MCF 10A (cell line): ENCODE data around the gene PERP. TPM values are rescaled to one million over a fixed set of nuclear protein-coding genes. Genes with fewer than 3 reads are reported as not detected.

Source experiments
- BruUV-seq: library from RNA; stranded (reverse); fragments of 400-500 nt; replicated peaks from 2 replicates; lab custom pipeline; 2021; lab: Mats Ljungman, UMichigan
- CTCF ChIA-PET: fragments of 300-600 bp; sonication (Branson Sonifier 250); formaldehyde crosslinking; extraction: SDS; loops from one replicate; lab custom pipeline; 2021; ENCODE audit warnings: antibody characterized with exemption, inconsistent platforms; lab: Yijun Ruan, JAX
- POLR2A ChIA-PET: fragments of 300-600, 350-650 bp; sonication (Branson Sonifier 250); formaldehyde crosslinking; extraction: SDS; loops from one replicate; lab custom pipeline; 2020; ENCODE audit warnings: antibody characterized with exemption, inconsistent platforms; lab: Yijun Ruan, JAX
- DNase-seq: peaks from one replicate; pipeline ENCODE4 v3.0.0-alpha.2; 2018; ENCODE audit not compliant: unreplicated experiment
- H3K27ac Mint-ChIP-seq: one replicate; pipeline ENCODE4 v1.8.0; 2022; ENCODE audit warnings: mild to moderate bottlenecking, low read depth, mixed read lengths; ENCODE audit not compliant: unreplicated experiment
- H3K27me3 Mint-ChIP-seq: one replicate; pipeline ENCODE4 v1.8.0; 2022; ENCODE audit warnings: mixed read lengths; ENCODE audit not compliant: insufficient read depth, unreplicated experiment
- H3K36me3 Mint-ChIP-seq: one replicate; pipeline ENCODE4 v1.8.0; 2022; ENCODE audit warnings: mild to moderate bottlenecking, moderate library complexity, mixed read lengths; ENCODE audit not compliant: insufficient read depth, unreplicated experiment
- H3K4me1 Mint-ChIP-seq: one replicate; pipeline ENCODE4 v1.8.0; 2022; ENCODE audit warnings: mixed read lengths; ENCODE audit not compliant: insufficient read depth, unreplicated experiment
- H3K4me3 Mint-ChIP-seq: one replicate; pipeline ENCODE4 v1.8.0; 2022; ENCODE audit warnings: mild to moderate bottlenecking, moderate library complexity, mixed read lengths; ENCODE audit not compliant: unreplicated experiment
- H3K9me3 Mint-ChIP-seq: one replicate; pipeline ENCODE4 v1.8.0; 2022; ENCODE audit warnings: mixed read lengths; ENCODE audit not compliant: unreplicated experiment
- intact Hi-C: fragments of 100-400 bp; cut with micrococcal nuclease; formaldehyde crosslinking; loops from 2 replicates; pipeline ENCODE4 v1.14.1; 2022
- total RNA-seq: library from RNA; stranded (reverse); gene quantifications from 2 replicates; pipeline ENCODE4 v1.2.3, GENCODE V29; 2022
- TF ChIP-seq, protein P1 (sequence below): fragments of 200-600 bp; IDR thresholded peaks from one replicate; pipeline ENCODE4 v1.8.0; 2022; ENCODE audit warnings: antibody characterized with exemption, mild to moderate bottlenecking; ENCODE audit not compliant: unreplicated experiment

PERP gene
- total RNA-seq, 1 experiment from 2014 or later = 120 TPM

DNA sequence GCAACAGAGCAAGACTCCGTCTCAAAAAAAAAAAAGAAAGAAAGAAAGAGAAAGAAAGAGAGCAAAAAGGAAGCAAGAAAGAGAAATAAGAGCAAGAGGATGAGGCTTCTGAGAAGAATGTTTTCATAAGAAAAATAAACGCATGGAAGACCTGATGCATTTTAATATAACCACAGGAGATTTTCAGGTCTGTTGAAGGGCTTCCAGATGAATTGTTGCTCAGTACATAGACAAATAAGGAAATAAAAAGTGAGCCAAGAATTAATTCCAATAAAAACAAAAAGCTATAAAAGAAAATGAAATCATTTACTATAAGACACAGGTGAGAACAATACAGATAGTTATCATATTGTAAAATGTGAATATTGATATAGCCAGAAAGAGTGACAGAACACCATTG is 43.5 kb downstream of the PERP start:
- no peaks in the 10 kb centered on the region for H3K27me3 Mint-ChIP-seq
- no peaks in the 10 kb centered on the region for H3K36me3 Mint-ChIP-seq
- ChIA-PET CTCF (no interaction called here), POLR2A (interaction anchor here (1.2 kb wide), 1 partner anchor 44 kb away, joined by 3 read pairs; no protein-coding TSS in a partner anchor)
- intact Hi-C loops = no loop called here
- H3K4me1 Mint-ChIP-seq = peaks cover 6% of the 10 kb centered on the region
- no peak overlapping the region for H3K4me3 Mint-ChIP-seq
- no TSS peak for BruUV-seq
- DNase-seq = no peak
- H3K9me3 Mint-ChIP-seq = no peaks in the 10 kb centered on the region
- TF ChIP-seq, protein P1, sequence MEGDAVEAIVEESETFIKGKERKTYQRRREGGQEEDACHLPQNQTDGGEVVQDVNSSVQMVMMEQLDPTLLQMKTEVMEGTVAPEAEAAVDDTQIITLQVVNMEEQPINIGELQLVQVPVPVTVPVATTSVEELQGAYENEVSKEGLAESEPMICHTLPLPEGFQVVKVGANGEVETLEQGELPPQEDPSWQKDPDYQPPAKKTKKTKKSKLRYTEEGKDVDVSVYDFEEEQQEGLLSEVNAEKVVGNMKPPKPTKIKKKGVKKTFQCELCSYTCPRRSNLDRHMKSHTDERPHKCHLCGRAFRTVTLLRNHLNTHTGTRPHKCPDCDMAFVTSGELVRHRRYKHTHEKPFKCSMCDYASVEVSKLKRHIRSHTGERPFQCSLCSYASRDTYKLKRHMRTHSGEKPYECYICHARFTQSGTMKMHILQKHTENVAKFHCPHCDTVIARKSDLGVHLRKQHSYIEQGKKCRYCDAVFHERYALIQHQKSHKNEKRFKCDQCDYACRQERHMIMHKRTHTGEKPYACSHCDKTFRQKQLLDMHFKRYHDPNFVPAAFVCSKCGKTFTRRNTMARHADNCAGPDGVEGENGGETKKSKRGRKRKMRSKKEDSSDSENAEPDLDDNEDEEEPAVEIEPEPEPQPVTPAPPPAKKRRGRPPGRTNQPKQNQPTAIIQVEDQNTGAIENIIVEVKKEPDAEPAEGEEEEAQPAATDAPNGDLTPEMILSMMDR = no peak
- no peak overlapping the region for H3K27ac Mint-ChIP-seq

DNA sequence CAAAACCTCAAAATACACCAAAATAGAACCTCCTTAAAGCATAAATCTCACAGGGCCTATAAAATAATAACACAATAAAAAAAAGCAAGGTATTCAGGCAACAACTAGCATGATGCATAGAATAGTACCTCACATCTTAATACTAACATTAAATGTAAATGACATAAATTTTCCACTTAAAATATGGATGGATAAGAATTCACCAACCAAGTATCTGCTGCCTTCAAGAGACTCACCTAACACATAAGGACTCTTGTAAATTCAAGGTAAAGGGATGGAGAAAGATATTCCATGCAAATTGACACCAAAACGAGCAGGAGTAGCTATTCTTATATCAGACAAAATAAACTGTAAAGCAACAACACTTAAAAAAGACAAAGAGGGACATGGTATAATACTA is 52.2 kb downstream of the PERP start:
- DNase-seq = no peak
- CTCF ChIA-PET = interaction anchor here (0.6 to 1.6 kb wide), 2 partner anchors 53 to 60 kb away, joined by 3 to 4 read pairs; no protein-coding TSS in a partner anchor
- no peak overlapping the region for H3K4me3 Mint-ChIP-seq
- H3K4me1 Mint-ChIP-seq = no peaks in the 10 kb centered on the region
- no peaks in the 10 kb centered on the region for H3K36me3 Mint-ChIP-seq
- intact Hi-C loops = no loop called here
- TF ChIP-seq, protein P1 = no peak
- peaks cover 35% of the 10 kb centered on the region for H3K9me3 Mint-ChIP-seq
- POLR2A ChIA-PET = interaction anchor here (1.0 to 1.1 kb wide), 2 partner anchors 13 to 32 kb away, joined by 4 read pairs; no protein-coding TSS in a partner anchor
- H3K27me3 Mint-ChIP-seq = no peaks in the 10 kb centered on the region
- H3K27ac Mint-ChIP-seq = no peak overlapping the region
- no TSS peak for BruUV-seq

DNA sequence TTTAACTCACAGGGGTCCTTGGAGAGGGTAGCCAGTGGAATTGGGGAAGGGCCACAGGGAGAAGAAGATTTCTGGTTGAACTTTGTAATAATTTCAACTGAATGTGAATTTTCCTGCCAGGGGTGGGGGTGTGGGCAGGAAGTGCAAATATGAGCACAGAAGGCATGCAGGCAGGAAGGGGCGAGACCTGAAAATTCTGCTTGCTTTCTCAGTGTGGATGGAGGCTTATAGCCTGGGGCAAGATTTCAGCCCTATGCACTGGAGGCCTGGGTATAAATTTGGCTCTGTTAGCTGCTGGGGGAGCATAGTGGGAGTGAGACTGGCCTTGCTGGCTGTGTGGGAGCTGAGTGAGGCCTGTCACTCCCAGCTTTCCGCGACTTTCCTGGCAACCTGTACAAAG is 54.4 kb downstream of the PERP start:
- H3K27ac Mint-ChIP-seq = no peak overlapping the region
- no peak overlapping the region for H3K4me3 Mint-ChIP-seq
- H3K36me3 Mint-ChIP-seq = no peaks in the 10 kb centered on the region
- DNase-seq = no peak
- intact Hi-C loops = no loop called here
- TF ChIP-seq, protein P1 = no peak
- H3K27me3 Mint-ChIP-seq = no peaks in the 10 kb centered on the region
- no TSS peak for BruUV-seq
- peaks cover 35% of the 10 kb centered on the region for H3K9me3 Mint-ChIP-seq
- H3K4me1 Mint-ChIP-seq = no peaks in the 10 kb centered on the region
- ChIA-PET CTCF (interaction anchor here (0.5 kb wide), 1 partner anchor 16 kb away, joined by 3 read pairs; no protein-coding TSS in a partner anchor), POLR2A (interaction anchor here (2.6 kb wide), 1 partner anchor 22 kb away, joined by 7 read pairs; no protein-coding TSS in a partner anchor)

DNA sequence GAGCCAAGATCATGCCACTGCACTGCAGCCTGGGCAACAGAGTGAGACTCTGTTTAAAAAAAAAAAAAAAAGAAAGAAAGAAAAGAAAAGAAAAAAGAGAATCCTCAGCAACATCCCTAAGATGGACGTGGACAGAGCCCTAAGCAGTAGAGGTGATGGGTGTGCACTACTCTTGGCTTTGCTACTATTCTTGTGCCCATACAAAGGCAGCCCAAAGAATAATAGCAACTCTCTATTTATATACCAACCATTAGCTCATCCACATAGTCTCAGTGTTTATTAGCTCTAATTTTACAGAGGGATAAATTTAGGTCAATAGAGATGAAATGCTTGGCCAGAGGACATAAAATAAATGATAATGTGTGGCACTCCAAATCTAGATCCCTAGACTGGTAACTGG is 62.2 kb downstream of the PERP start:
- intact Hi-C loops = no loop called here
- POLR2A ChIA-PET = interaction anchor here (0.6 to 2.0 kb wide), 4 partner anchors 14 to 728 kb away, joined by 3 to 8 read pairs (median 4); partner anchors contain the start of gene CCDC28A
- no peak for DNase-seq
- no TSS peak for BruUV-seq
- H3K27me3 Mint-ChIP-seq = no peaks in the 10 kb centered on the region
- H3K4me1 Mint-ChIP-seq = no peaks in the 10 kb centered on the region
- no peak overlapping the region for H3K4me3 Mint-ChIP-seq
- H3K27ac Mint-ChIP-seq = no peak overlapping the region
- peaks cover 7% of the 10 kb centered on the region for H3K9me3 Mint-ChIP-seq
- CTCF ChIA-PET = interaction anchor here (0.6 to 1.3 kb wide), 4 partner anchors 13 to 565 kb away, joined by 3 to 5 read pairs (median 4); no protein-coding TSS in a partner anchor
- H3K36me3 Mint-ChIP-seq = no peaks in the 10 kb centered on the region
- TF ChIP-seq, protein P1 = no peak
